Endothelial cell of umbilical vein (primary cell): ENCODE results near the gene MAPKAP1. TPM values are rescaled to one million over a fixed set of nuclear protein-coding genes. Genes with fewer than 3 reads are reported as not detected.

Source experiments
- BruUV-seq: library from RNA; stranded (reverse); fragments of 400-500 nt; replicated peaks from 2 replicates; lab custom pipeline; 2021; lab: Mats Ljungman, UMichigan
- CTCF ChIA-PET: fragments of 300-600, 350-600 bp; sonication (Branson Sonifier 250); formaldehyde crosslinking; loops from one replicate; lab custom pipeline; 2021; ENCODE audit warnings: antibody characterized with exemption, inconsistent platforms; lab: Charles Lee
- POLR2A ChIA-PET: fragments of 300-600, 350-600 bp; sonication (Branson Sonifier 250); formaldehyde crosslinking; loops from one replicate; lab custom pipeline; 2021; ENCODE audit warnings: antibody characterized with exemption, inconsistent platforms; lab: Charles Lee
- DNase-seq: peaks from one replicate; pipeline ENCODE4 v3.0.0-alpha.2; 2011; ENCODE audit warnings: low read depth, low spot score
- FAIRE-seq: peaks from 2 replicates; lab custom pipeline; 2011; peaks lifted over from hg19 to GRCh38; lab: Jason Lieb, UNC
- H2AFZ ChIP-seq: 2 replicates; pipeline ENCODE4 v1.6.0; 2012; ENCODE audit warnings: low read depth, low read length, control low read depth, inconsistent platforms
- H3K27ac ChIP-seq: 2 replicates; pipeline ENCODE4 v1.5.1; 2011; ENCODE audit warnings: low read depth, mild to moderate bottlenecking, control low read depth, low read length, moderate library complexity; ENCODE audit not compliant: insufficient read depth
- H3K27me3 ChIP-seq, 2 experiments: 2 replicates each; pipeline versions ENCODE4 v1.6.0 to v1.6.1; 2011; ENCODE audit warnings: low read length in 2 of 2, mixed read lengths in 1 of 2; ENCODE audit not compliant: control insufficient read depth in 2 of 2, insufficient read depth in 2 of 2
- H3K36me3 ChIP-seq, 2 experiments: 2 replicates in 1 of 2; 3 replicates in 1 of 2; pipeline ENCODE4 v1.5.1; 2011; ENCODE audit warnings: low read length in 2 of 2, mild to moderate bottlenecking in 1 of 2, moderate library complexity in 1 of 2; ENCODE audit not compliant: control insufficient read depth in 2 of 2, insufficient read depth in 2 of 2; ENCODE audit errors: extremely low read depth in 1 of 2
- H3K4me1 ChIP-seq: 3 replicates; pipeline ENCODE4 v1.5.1; 2011; ENCODE audit warnings: mild to moderate bottlenecking, low read length; ENCODE audit not compliant: control insufficient read depth, insufficient read depth; ENCODE audit errors: extremely low read depth
- H3K4me2 ChIP-seq: 2 replicates; pipeline ENCODE4 v1.6.1; 2011; ENCODE audit warnings: low read length, control low read depth, mixed read lengths; ENCODE audit not compliant: insufficient read depth
- H3K4me3 ChIP-seq, 3 experiments: fragments of 200-600 bp in 1 of 3; sonication (generic), shearing (Covaris generic) in 1 of 3; replicated peaks in 1 of 3; 2 replicates each; pipeline ENCODE4 v1.5.1; 2011 to 2016; ENCODE audit warnings: control low read depth in 3 of 3, low read length in 3 of 3, mild to moderate bottlenecking in 2 of 3, inconsistent platforms in 1 of 3, low read depth in 1 of 3, moderate library complexity in 1 of 3; ENCODE audit not compliant: insufficient read depth in 1 of 3
- H3K79me2 ChIP-seq: 2 replicates; pipeline ENCODE4 v1.6.0; 2012; ENCODE audit warnings: low read length, inconsistent platforms; ENCODE audit not compliant: control insufficient read depth, insufficient read depth
- H3K9ac ChIP-seq: replicated peaks from 2 replicates; pipeline ENCODE3; 2011; ENCODE audit warnings: low read length, control low read depth; ENCODE audit not compliant: insufficient read depth; ENCODE audit errors: extremely low read depth
- H3K9me1 ChIP-seq: replicated peaks from 3 replicates; pipeline ENCODE4 v1.6.0; 2011; ENCODE audit warnings: mild to moderate bottlenecking, low read length; ENCODE audit not compliant: control insufficient read depth, insufficient read depth; ENCODE audit errors: extremely low read depth
- H3K9me3 ChIP-seq: replicated peaks from 2 replicates; pipeline ENCODE4 v1.5.1; 2012; ENCODE audit warnings: low read length, inconsistent platforms; ENCODE audit not compliant: control insufficient read depth, insufficient read depth
- H4K20me1 ChIP-seq: replicated peaks from 2 replicates; pipeline ENCODE3; 2011; ENCODE audit warnings: mild to moderate bottlenecking, low read length; ENCODE audit not compliant: control insufficient read depth, insufficient read depth; ENCODE audit errors: extremely low read depth
- CTCF ChIP-seq, 2 donors: IDR thresholded peaks; 1 replicate in 1 of 2; 2 replicates in 1 of 2; pipeline ENCODE4 v1.5.1; 2011; ENCODE audit warnings: low read length in 2 of 2, mild to moderate bottlenecking in 2 of 2, moderate library complexity in 2 of 2, control low read depth in 1 of 2, inconsistent platforms in 1 of 2, low read depth in 1 of 2; ENCODE audit not compliant: insufficient read depth in 1 of 2; ENCODE audit errors: extremely low read depth in 1 of 2
- EZH2 ChIP-seq: IDR thresholded peaks from 2 replicates; pipeline ENCODE4 v1.6.1; 2012; ENCODE audit warnings: borderline replicate concordance, low read depth, mild to moderate bottlenecking, moderate library complexity, low read length, inconsistent platforms; ENCODE audit not compliant: severe bottlenecking
- FOS ChIP-seq: IDR thresholded peaks from 2 replicates; pipeline ENCODE4 v1.6.1; 2011; ENCODE audit warnings: mild to moderate bottlenecking, low read length, moderate library complexity, borderline replicate concordance; ENCODE audit not compliant: insufficient read depth
- GATA2 ChIP-seq: IDR thresholded peaks from 2 replicates; pipeline ENCODE4 v1.7.0; 2011; ENCODE audit warnings: low read depth, mild to moderate bottlenecking, moderate library complexity, mixed read lengths, low read length; ENCODE audit not compliant: insufficient read length, insufficient read depth
- JUN ChIP-seq: IDR thresholded peaks from 2 replicates; pipeline ENCODE4 v1.6.1; 2011; ENCODE audit warnings: borderline replicate concordance, low read depth; ENCODE audit not compliant: insufficient read length, insufficient read depth
- MAX ChIP-seq: IDR thresholded peaks from 2 replicates; pipeline ENCODE4 v1.6.1; 2011; ENCODE audit not compliant: insufficient read depth, insufficient read length
- MYC ChIP-seq: IDR thresholded peaks from one replicate; pipeline ENCODE4 v1.6.1; 2011; ENCODE audit warnings: mild to moderate bottlenecking, low read depth, low read length
- POLR2A ChIP-seq: IDR thresholded peaks from 2 replicates; pipeline ENCODE4 v1.6.1; 2012; ENCODE audit warnings: low read depth, mild to moderate bottlenecking, control low read depth, low read length
- POLR2AphosphoS5 ChIP-seq: IDR thresholded peaks from 2 replicates; pipeline ENCODE4 v1.6.1; 2012; ENCODE audit warnings: low read depth, mild to moderate bottlenecking, control low read depth, low read length, moderate library complexity; ENCODE audit not compliant: insufficient read depth
- dilution Hi-C: fragments of 300-500 bp; cut with MboI; formaldehyde crosslinking; loops from one replicate; pipeline ENCODE4 v1.15.0; 2019; ENCODE audit warnings: low sequenced_read_pairs; ENCODE audit not compliant: extremely low pct_ligation_motif_present
- intact Hi-C: fragments of 100-400 bp; cut with micrococcal nuclease; formaldehyde crosslinking; loops from one replicate; pipeline ENCODE4 v1.10.0; 2022
- polyA plus RNA-seq, 4 experiments: library from polyadenylated mRNA; depleted of rRNA in 3 of 4; stranded (reverse) in 3 of 4; unstranded in 1 of 4; fragments of >200 nt; gene quantifications; 2 replicates each; pipeline versions ENCODE4 v1.2.1 to v1.2.3, GENCODE V29; 2011 to 2012; ENCODE audit warnings: missing spikeins in 1 of 4
- total RNA-seq: library from RNA; stranded (reverse); gene quantifications from 2 replicates; pipeline ENCODE4 v1.2.3, GENCODE V29; 2021

The MAPKAP1 gene
- total and polyA plus RNA-seq, 2 donors (not counting 3 experiments of a cell fraction or from before 2014, with no cell fraction given): 61.9 to 99.1 TPM

GRCh38 chr9:125460883-125461635 lies 245.9 kb downstream of the MAPKAP1 start:
- Histone ChIP-seq H3K4me3 (no peak overlapping the region), H3K9me1 (no peaks in the 10 kb centered on the region), H4K20me1 (no peaks in the 10 kb centered on the region), H2AFZ (no peak overlapping the region), H3K9ac (no peak overlapping the region), H3K36me3 (no peaks in the 10 kb centered on the region), H3K4me2 (no peak overlapping the region), H3K27me3 (no peaks in the 10 kb centered on the region), H3K4me1 (no peaks in the 10 kb centered on the region), H3K79me2 (no peaks in the 10 kb centered on the region), H3K27ac (no peak overlapping the region), H3K9me3 (no peaks in the 10 kb centered on the region)
- ChIA-PET POLR2A (no interaction called here), CTCF (interaction anchor here (2.1 kb wide), 1 partner anchor 13 kb away, joined by 6 read pairs; no protein-coding TSS in a partner anchor)
- DNase-seq: no peak
- FAIRE-seq: no peak
- intact Hi-C loops: no loop called here
- TF ChIP-seq JUN: no peak
- no peak for TF ChIP-seq POLR2A
- no peak for TF ChIP-seq FOS
- BruUV-seq: no TSS peak
- dilution Hi-C loops: no loop called here

- DNase-seq (no peak), FAIRE-seq (no peak)
- Histone ChIP-seq H3K9ac (no peak overlapping the region), H3K4me3 (no peak overlapping the region), H3K36me3 (no peaks in the 10 kb centered on the region), H3K4me1 (no peaks in the 10 kb centered on the region), H3K9me1 (no peaks in the 10 kb centered on the region), H3K79me2 (no peaks in the 10 kb centered on the region), H3K9me3 (no peaks in the 10 kb centered on the region), H2AFZ (no peak overlapping the region), H3K4me2 (no peak overlapping the region), H4K20me1 (no peaks in the 10 kb centered on the region), H3K27me3 (no peaks in the 10 kb centered on the region), H3K27ac (no peak overlapping the region)
- dilution Hi-C loops (no loop called here), intact Hi-C loops (no loop called here)
- BruUV-seq: no TSS peak
- ChIA-PET POLR2A (no interaction called here), CTCF (no interaction called here)
- TF ChIP-seq MAX (no peak), CTCF (IDR thresholded peaks at IDR 0.05; ENCODE audit: extremely low read depth in 1 of 2, insufficient read depth in 1 of 2, low read depth in 1 of 2, low read length in 2 of 2) (no peak), JUN (no peak), POLR2AphosphoS5 (no peak), EZH2 (no peak), FOS (no peak), GATA2 (no peak), MYC (no peak), POLR2A (no peak)
These were observed 246.7 kb downstream of the MAPKAP1 start for GRCh38 chr9:125460346-125460745.
